ENCODE measurements around the gene MYO5B. TPM values are rescaled to one million over a fixed set of nuclear protein-coding genes. Genes with fewer than 3 reads are reported as not detected.

Gene MYO5B
- total RNA-seq, 4 donors from 2014 or later, result 1.9 to 18.3 (median 4.4) TPM

DNA sequence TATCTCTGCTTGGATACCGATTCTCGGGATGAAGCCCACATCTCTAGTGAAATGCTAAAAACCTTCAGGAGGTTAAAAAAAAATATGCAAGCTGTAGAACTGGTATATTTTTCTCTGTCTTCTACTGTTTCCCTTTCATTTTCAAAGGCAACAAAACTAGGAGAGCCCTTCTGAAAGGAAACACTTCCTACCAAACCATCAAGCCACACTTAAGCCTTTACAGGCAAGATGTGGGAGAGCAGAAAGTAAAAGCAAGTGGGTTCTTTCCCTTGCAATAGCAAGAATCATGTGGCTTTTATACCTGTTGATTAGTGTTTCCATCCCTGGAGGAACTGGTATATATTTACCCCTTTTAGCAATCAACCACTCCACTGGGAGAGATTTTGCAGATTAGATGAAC lies 233.7 kb downstream of the MYO5B start:
- H3K36me3 ChIP-seq, result no peaks in the 10 kb centered on the region
- no peak for ATAC-seq
- H3K27ac ChIP-seq, result no peak overlapping the region
- peaks cover 0 to 1% (median 0%) of the 10 kb centered on the region in 3 donors for H3K4me1 ChIP-seq
- TF ChIP-seq EP300 (IDR thresholded peaks at IDR 0.05) (no peak), POLR2A (IDR thresholded peaks at IDR 0.05) (no peak), POLR2AphosphoS5 (IDR thresholded peaks at IDR 0.05) (no peak)
- TF ChIP-seq, protein P1, sequence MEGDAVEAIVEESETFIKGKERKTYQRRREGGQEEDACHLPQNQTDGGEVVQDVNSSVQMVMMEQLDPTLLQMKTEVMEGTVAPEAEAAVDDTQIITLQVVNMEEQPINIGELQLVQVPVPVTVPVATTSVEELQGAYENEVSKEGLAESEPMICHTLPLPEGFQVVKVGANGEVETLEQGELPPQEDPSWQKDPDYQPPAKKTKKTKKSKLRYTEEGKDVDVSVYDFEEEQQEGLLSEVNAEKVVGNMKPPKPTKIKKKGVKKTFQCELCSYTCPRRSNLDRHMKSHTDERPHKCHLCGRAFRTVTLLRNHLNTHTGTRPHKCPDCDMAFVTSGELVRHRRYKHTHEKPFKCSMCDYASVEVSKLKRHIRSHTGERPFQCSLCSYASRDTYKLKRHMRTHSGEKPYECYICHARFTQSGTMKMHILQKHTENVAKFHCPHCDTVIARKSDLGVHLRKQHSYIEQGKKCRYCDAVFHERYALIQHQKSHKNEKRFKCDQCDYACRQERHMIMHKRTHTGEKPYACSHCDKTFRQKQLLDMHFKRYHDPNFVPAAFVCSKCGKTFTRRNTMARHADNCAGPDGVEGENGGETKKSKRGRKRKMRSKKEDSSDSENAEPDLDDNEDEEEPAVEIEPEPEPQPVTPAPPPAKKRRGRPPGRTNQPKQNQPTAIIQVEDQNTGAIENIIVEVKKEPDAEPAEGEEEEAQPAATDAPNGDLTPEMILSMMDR (IDR thresholded peaks at IDR 0.05), result no peak
- H3K9me3 ChIP-seq, result no peaks in the 10 kb centered on the region
- no peak overlapping the region for H3K4me3 ChIP-seq
- no peaks in the 10 kb centered on the region for H3K27me3 ChIP-seq
- 66% methylated on average over 2 of the region's 2 CpGs; no CpG with 5 or more reads in 1 of the 2 donors for WGBS, 2 donors (ENCODE audit: low coverage in 1 of 2)

DNA sequence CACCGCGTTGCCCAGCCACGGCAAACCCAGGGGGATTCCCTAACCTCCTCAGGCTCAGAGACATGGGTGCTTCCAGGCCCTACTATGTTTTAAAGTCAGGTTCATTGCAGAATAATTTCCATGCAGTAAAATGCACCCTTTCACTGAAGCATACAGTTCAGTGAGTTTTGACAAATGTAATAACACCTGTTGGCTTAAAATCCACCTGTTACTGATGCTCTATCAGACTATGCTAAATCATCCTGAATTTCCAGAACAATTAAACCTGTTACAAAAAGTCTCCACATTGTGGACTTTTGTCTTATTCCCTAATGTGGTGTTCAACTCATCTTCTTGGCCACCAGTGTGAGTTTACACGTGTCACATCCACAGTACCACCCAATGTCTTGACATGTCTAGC lies 234.6 kb downstream of the MYO5B start:
- H3K27ac ChIP-seq, result no peak overlapping the region
- no peaks in the 10 kb centered on the region for H3K4me1 ChIP-seq
- no peak for TF ChIP-seq POLR2A (IDR thresholded peaks at IDR 0.05)
- no peak for TF ChIP-seq POLR2AphosphoS5 (IDR thresholded peaks at IDR 0.05)
- no peak for TF ChIP-seq EP300 (IDR thresholded peaks at IDR 0.05)
- TF ChIP-seq, protein P1 (IDR thresholded peaks at IDR 0.05), result no peak
- no peak for ATAC-seq
- no peaks in the 10 kb centered on the region for H3K27me3 ChIP-seq
- WGBS, 2 donors (ENCODE audit: low coverage in 1 of 2), result 85% methylated on average over 2 to 3 of the region's 4 CpGs
- H3K4me3 ChIP-seq, result no peak overlapping the region
- H3K9me3 ChIP-seq, result no peaks in the 10 kb centered on the region
- H3K36me3 ChIP-seq, result no peaks in the 10 kb centered on the region

DNA sequence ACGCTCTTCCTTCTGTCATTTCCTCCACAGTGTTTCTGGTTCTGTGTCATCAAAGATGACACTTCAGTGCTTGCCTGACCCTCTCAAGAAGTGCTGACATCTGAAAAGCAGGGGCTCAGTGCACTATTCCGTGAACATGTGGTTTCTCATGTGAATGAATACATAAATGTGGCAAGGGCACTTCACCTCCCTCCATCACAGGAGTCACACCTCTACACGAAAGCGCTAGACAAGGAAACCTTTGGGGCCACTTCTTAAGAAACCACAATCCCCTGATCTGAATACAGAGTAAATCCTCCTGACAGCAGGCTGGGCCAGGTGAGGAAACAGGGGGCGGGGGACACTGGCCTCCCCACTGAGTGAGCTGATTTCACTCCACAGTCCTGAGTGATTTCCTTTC lies 235.8 kb downstream of the MYO5B start:
- no peak for TF ChIP-seq POLR2A (IDR thresholded peaks at IDR 0.05)
- TF ChIP-seq, protein P1 (IDR thresholded peaks at IDR 0.05), result no peak
- no peak for TF ChIP-seq EP300 (IDR thresholded peaks at IDR 0.05)
- no peak for TF ChIP-seq POLR2AphosphoS5 (IDR thresholded peaks at IDR 0.05)
- no peak for ATAC-seq
- H3K9me3 ChIP-seq, result no peaks in the 10 kb centered on the region
- H3K4me1 ChIP-seq, result no peaks in the 10 kb centered on the region
- no peak overlapping the region for H3K27ac ChIP-seq
- WGBS, 2 donors (ENCODE audit: low coverage in 1 of 2), result 90 to 94% methylated on average over 2 to 4 of the region's 5 CpGs
- H3K4me3 ChIP-seq, result no peak overlapping the region
- H3K27me3 ChIP-seq, result no peaks in the 10 kb centered on the region
- H3K36me3 ChIP-seq, result no peaks in the 10 kb centered on the region

DNA sequence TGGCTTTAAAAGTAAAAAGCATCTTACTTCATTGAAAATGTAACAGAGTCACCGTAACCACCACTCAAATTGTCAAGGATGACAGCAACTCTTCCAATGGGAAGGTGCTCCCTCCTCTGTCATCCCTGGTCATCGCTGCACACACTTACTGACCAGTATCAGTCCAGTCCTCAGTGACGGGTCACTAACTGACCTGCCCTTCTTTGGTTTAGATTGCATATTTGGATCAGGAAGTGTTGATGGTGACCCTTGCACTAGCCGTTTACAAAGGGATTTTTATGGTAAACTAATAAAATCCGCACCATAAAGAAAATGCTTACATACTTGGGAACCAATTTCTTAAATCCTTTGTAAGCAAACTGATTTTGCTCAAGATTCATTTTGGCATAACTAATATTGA lies 239.7 kb downstream of the MYO5B start:
- no peaks in the 10 kb centered on the region for H3K9me3 ChIP-seq
- H3K4me3 ChIP-seq, result no peak overlapping the region
- no peaks in the 10 kb centered on the region for H3K4me1 ChIP-seq
- TF ChIP-seq, protein P1 (IDR thresholded peaks at IDR 0.05), result no peak
- no peak for TF ChIP-seq POLR2AphosphoS5 (IDR thresholded peaks at IDR 0.05)
- no peak for TF ChIP-seq POLR2A (IDR thresholded peaks at IDR 0.05)
- TF ChIP-seq EP300 (IDR thresholded peaks at IDR 0.05), result no peak
- H3K27ac ChIP-seq, result no peak overlapping the region
- H3K27me3 ChIP-seq, result no peaks in the 10 kb centered on the region
- WGBS, 2 donors (ENCODE audit: low coverage in 1 of 2), result 80% methylated on average over 5 of the region's 5 CpGs; no CpG with 5 or more reads in 1 of the 2 donors
- no peak for ATAC-seq
- H3K36me3 ChIP-seq, result no peaks in the 10 kb centered on the region

DNA sequence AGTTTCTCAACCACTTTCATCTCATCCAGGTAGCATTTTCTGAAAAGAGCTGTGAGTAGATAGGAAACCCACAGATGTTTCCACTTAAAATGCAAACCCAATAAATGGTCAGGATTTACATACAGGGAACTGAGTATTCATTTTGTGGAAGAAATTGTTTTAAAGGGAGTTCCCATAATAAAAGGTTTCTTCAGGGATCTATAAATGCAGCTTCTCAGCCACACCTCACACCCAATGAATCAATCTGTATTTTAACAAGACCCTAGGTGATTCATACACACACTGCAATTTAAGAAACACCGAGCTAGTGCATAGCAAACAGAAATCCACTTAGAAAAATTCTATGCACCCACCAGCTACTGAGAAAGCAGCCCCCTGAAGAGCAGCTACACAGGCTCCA lies 241.6 kb downstream of the MYO5B start:
- no peaks in the 10 kb centered on the region for H3K27me3 ChIP-seq
- no peaks in the 10 kb centered on the region for H3K36me3 ChIP-seq
- H3K27ac ChIP-seq, result no peak overlapping the region
- no peaks in the 10 kb centered on the region for H3K4me1 ChIP-seq
- TF ChIP-seq POLR2A (IDR thresholded peaks at IDR 0.05), result no peak
- TF ChIP-seq, protein P1 (IDR thresholded peaks at IDR 0.05), result no peak
- TF ChIP-seq POLR2AphosphoS5 (IDR thresholded peaks at IDR 0.05), result no peak
- no peak for TF ChIP-seq EP300 (IDR thresholded peaks at IDR 0.05)
- no peaks in the 10 kb centered on the region for H3K9me3 ChIP-seq
- no peak for ATAC-seq
- H3K4me3 ChIP-seq, result no peak overlapping the region
- WGBS, 2 donors (ENCODE audit: low coverage in 1 of 2), result 67 to 100% methylated on average over 1 of the region's 1 CpG
